Stimulated activated memory B cell treated with anti-CD40 and anti-IgM and Interleukin-4, amounts not matched to agents 10 μg/mL and 1 μg/mL and 100 μg/mL, for 72 hours (primary cell): ENCODE results near the gene CDH24.

Experiments used
- ATAC-seq: fragments of 150-1000 bp; cut with Tn5 transposase; 2 replicates; pipeline ENCODE4 v1.10.0; 2021
- H3K27ac Mint-ChIP-seq: one replicate; pipeline ENCODE4 v1.8.0; 2022; ENCODE audit warnings: mild to moderate bottlenecking, mixed read lengths
- H3K27me3 Mint-ChIP-seq: one replicate; pipeline ENCODE4 v1.8.0; 2022; ENCODE audit warnings: mixed read lengths
- H3K36me3 Mint-ChIP-seq: one replicate; pipeline ENCODE4 v1.8.0; 2022; ENCODE audit warnings: mixed read lengths
- H3K4me1 Mint-ChIP-seq: one replicate; pipeline ENCODE4 v1.8.0; 2022; ENCODE audit warnings: mixed read lengths
- H3K4me3 Mint-ChIP-seq: one replicate; pipeline ENCODE4 v1.8.0; 2022; ENCODE audit warnings: mild to moderate bottlenecking, moderate library complexity, mixed read lengths
- H3K9me3 Mint-ChIP-seq: one replicate; pipeline ENCODE4 v1.8.0; 2022; ENCODE audit warnings: mixed read lengths

CDH24 gene

GRCh38 chr14:23093991-23094665, 36.8 kb upstream of the CDH24 start:
- no peaks in the 10 kb centered on the region for H3K27me3 Mint-ChIP-seq
- H3K36me3 Mint-ChIP-seq = peaks cover 32% of the 10 kb centered on the region
- H3K9me3 Mint-ChIP-seq = no peaks in the 10 kb centered on the region
- ATAC-seq = no peak
- H3K27ac Mint-ChIP-seq = no peak overlapping the region
- H3K4me1 Mint-ChIP-seq = peaks cover 30% of the 10 kb centered on the region
- H3K4me3 Mint-ChIP-seq = no peak overlapping the region

GRCh38 chr14:23093526-23093925, 36.2 kb upstream of the CDH24 start:
- Mint-ChIP-seq H3K4me1 (peaks cover 30% of the 10 kb centered on the region), H3K27ac (no peak overlapping the region), H3K4me3 (peak overlapping the region; percentile 14), H3K9me3 (no peaks in the 10 kb centered on the region), H3K27me3 (no peaks in the 10 kb centered on the region), H3K36me3 (peaks cover 30% of the 10 kb centered on the region)
- ATAC-seq = no peak

GRCh38 chr14:23093104-23093503, 35.8 kb upstream of the CDH24 start:
- H3K27me3 Mint-ChIP-seq = no peaks in the 10 kb centered on the region
- H3K36me3 Mint-ChIP-seq = peaks cover 33% of the 10 kb centered on the region
- H3K4me1 Mint-ChIP-seq = peaks cover 30% of the 10 kb centered on the region
- H3K9me3 Mint-ChIP-seq = no peaks in the 10 kb centered on the region
- no peak overlapping the region for H3K27ac Mint-ChIP-seq
- no peak for ATAC-seq
- no peak overlapping the region for H3K4me3 Mint-ChIP-seq

- Mint-ChIP-seq H3K4me3 (no peak overlapping the region), H3K4me1 (peaks cover 27% of the 10 kb centered on the region), H3K9me3 (no peaks in the 10 kb centered on the region), H3K27me3 (no peaks in the 10 kb centered on the region), H3K36me3 (peaks cover 40% of the 10 kb centered on the region), H3K27ac (no peak overlapping the region)
- no peak for ATAC-seq
Measured at GRCh38 chr14:23091294-23092225, 34.2 kb upstream of the CDH24 start.

GRCh38 chr14:23090254-23090636, 32.9 kb upstream of the CDH24 start:
- H3K4me3 Mint-ChIP-seq = no peak overlapping the region
- H3K4me1 Mint-ChIP-seq = peaks cover 36% of the 10 kb centered on the region
- no peak for ATAC-seq
- peaks cover 51% of the 10 kb centered on the region for H3K36me3 Mint-ChIP-seq
- no peak overlapping the region for H3K27ac Mint-ChIP-seq
- no peaks in the 10 kb centered on the region for H3K9me3 Mint-ChIP-seq
- no peaks in the 10 kb centered on the region for H3K27me3 Mint-ChIP-seq

- Mint-ChIP-seq H3K4me1 (peaks cover 36% of the 10 kb centered on the region), H3K4me3 (no peak overlapping the region), H3K9me3 (no peaks in the 10 kb centered on the region), H3K27me3 (no peaks in the 10 kb centered on the region), H3K36me3 (peaks cover 56% of the 10 kb centered on the region), H3K27ac (no peak overlapping the region)
- no peak for ATAC-seq
Measured at GRCh38 chr14:23089498-23090253, 32.4 kb upstream of the CDH24 start.

- H3K4me3 Mint-ChIP-seq = no peak overlapping the region
- H3K9me3 Mint-ChIP-seq = no peaks in the 10 kb centered on the region
- H3K27ac Mint-ChIP-seq = no peak overlapping the region
- H3K36me3 Mint-ChIP-seq = peaks cover 54% of the 10 kb centered on the region
- peaks cover 23% of the 10 kb centered on the region for H3K4me1 Mint-ChIP-seq
- no peaks in the 10 kb centered on the region for H3K27me3 Mint-ChIP-seq
- no peak for ATAC-seq
Measured at GRCh38 chr14:23086565-23086964, 29.2 kb upstream of the CDH24 start.

GRCh38 chr14:23085458-23085857, 28.1 kb upstream of the CDH24 start:
- Mint-ChIP-seq H3K4me3 (no peak overlapping the region), H3K27ac (peak overlapping the region; percentile 48), H3K9me3 (no peaks in the 10 kb centered on the region), H3K27me3 (no peaks in the 10 kb centered on the region), H3K36me3 (peaks cover 62% of the 10 kb centered on the region), H3K4me1 (peaks cover 23% of the 10 kb centered on the region)
- no peak for ATAC-seq

GRCh38 chr14:23080474-23080873, 23.2 kb upstream of the CDH24 start:
- peaks cover 39% of the 10 kb centered on the region for H3K36me3 Mint-ChIP-seq
- H3K4me1 Mint-ChIP-seq = peaks cover 10% of the 10 kb centered on the region
- H3K27ac Mint-ChIP-seq = peak overlapping the region; percentile 4
- no peaks in the 10 kb centered on the region for H3K27me3 Mint-ChIP-seq
- ATAC-seq = no peak
- H3K9me3 Mint-ChIP-seq = no peaks in the 10 kb centered on the region
- no peak overlapping the region for H3K4me3 Mint-ChIP-seq

- H3K27ac Mint-ChIP-seq = peak overlapping the region; percentile 4
- no peak for ATAC-seq
Measured at GRCh38 chr14:23079716-23080115, 22.4 kb upstream of the CDH24 start.

GRCh38 chr14:23078692-23079116, 21.4 kb upstream of the CDH24 start:
- H3K4me3 Mint-ChIP-seq = no peak overlapping the region
- peak; percentile 65 for ATAC-seq
- H3K4me1 Mint-ChIP-seq = peaks cover 7% of the 10 kb centered on the region
- peaks cover 35% of the 10 kb centered on the region for H3K36me3 Mint-ChIP-seq
- no peaks in the 10 kb centered on the region for H3K27me3 Mint-ChIP-seq
- peak overlapping the region; percentile 4 for H3K27ac Mint-ChIP-seq
- H3K9me3 Mint-ChIP-seq = no peaks in the 10 kb centered on the region

More at GRCh38 chr14:23079716-23080115, 22.4 kb upstream of the CDH24 start:
- peaks cover 7% of the 10 kb centered on the region for H3K4me1 Mint-ChIP-seq
- H3K36me3 Mint-ChIP-seq = peaks cover 37% of the 10 kb centered on the region
- H3K27me3 Mint-ChIP-seq = no peaks in the 10 kb centered on the region
- H3K9me3 Mint-ChIP-seq = no peaks in the 10 kb centered on the region
- H3K4me3 Mint-ChIP-seq = no peak overlapping the region

- Mint-ChIP-seq H3K4me1 (peaks cover 7% of the 10 kb centered on the region), H3K27ac (no peak overlapping the region), H3K27me3 (no peaks in the 10 kb centered on the region), H3K36me3 (peaks cover 35% of the 10 kb centered on the region), H3K9me3 (no peaks in the 10 kb centered on the region), H3K4me3 (no peak overlapping the region)
- no peak for ATAC-seq
Measured at GRCh38 chr14:23077962-23078361, 20.6 kb upstream of the CDH24 start.

GRCh38 chr14:23076785-23077408, 19.6 kb upstream of the CDH24 start:
- H3K27ac Mint-ChIP-seq = no peak overlapping the region
- H3K36me3 Mint-ChIP-seq = peaks cover 40% of the 10 kb centered on the region

GRCh38 chr14:23074906-23075305, 17.6 kb upstream of the CDH24 start:
- no peaks in the 10 kb centered on the region for H3K27me3 Mint-ChIP-seq
- no peaks in the 10 kb centered on the region for H3K9me3 Mint-ChIP-seq

More at GRCh38 chr14:23076785-23077408, 19.6 kb upstream of the CDH24 start:
- Mint-ChIP-seq H3K4me3 (no peak overlapping the region), H3K27me3 (no peaks in the 10 kb centered on the region), H3K4me1 (peaks cover 13% of the 10 kb centered on the region), H3K9me3 (no peaks in the 10 kb centered on the region)
- ATAC-seq = no peak

More at GRCh38 chr14:23074906-23075305, 17.6 kb upstream of the CDH24 start:
- Mint-ChIP-seq H3K4me1 (peaks cover 32% of the 10 kb centered on the region), H3K27ac (no peak overlapping the region), H3K36me3 (peaks cover 28% of the 10 kb centered on the region), H3K4me3 (no peak overlapping the region)
- ATAC-seq = no peak
